Hematopoietic multipotent progenitor cell (in vitro differentiated cells): ENCODE data around the gene ATG9B. TPM values are rescaled to one million over a fixed set of nuclear protein-coding genes. Genes with fewer than 3 reads are reported as not detected.

ENCODE experiments used
- DNase-seq, 3 donors: peaks; one replicate each; pipeline ENCODE4 v3.0.0-alpha.2; 2011 to 2015; ENCODE audit warnings: low read depth in 2 of 3, low spot score in 2 of 3
- total RNA-seq: library from RNA; depleted of rRNA; stranded (reverse); fragments of >200 nt; gene quantifications from one replicate; pipeline ENCODE4 v1.2.3, GENCODE V29; 2012

Gene ATG9B
- total RNA-seq, 1 donor = 2.7 TPM

GRCh38 chr7:150971242-150972022 is 52.9 kb downstream of the ATG9B start:
- DNase-seq = no peak

- DNase-seq = no peak
Measured at GRCh38 chr7:150970424-150970823, 53.9 kb downstream of the ATG9B start.

- DNase-seq = no peak
Measured at GRCh38 chr7:150969475-150969874, 54.8 kb downstream of the ATG9B start.

- no peak for DNase-seq
Measured at GRCh38 chr7:150968734-150969372, 55.4 kb downstream of the ATG9B start.

- DNase-seq = no peak
Measured at GRCh38 chr7:150968056-150968733, 56.1 kb downstream of the ATG9B start.

GRCh38 chr7:150967349-150967748 is 56.9 kb downstream of the ATG9B start:
- DNase-seq = no peak

- DNase-seq = peak in 1 of 3 donors; percentile 28
Measured at GRCh38 chr7:150966002-150966401, 58.3 kb downstream of the ATG9B start.

- no peak for DNase-seq
Measured at GRCh38 chr7:150965273-150965830, 58.9 kb downstream of the ATG9B start.

Other genes starting within 250 kb of the ATG9B start
- gene TMEM176B, start 224.1 kb downstream of the ATG9B start, total RNA-seq = 5.4 TPM
- gene TMEM176A, start 223.7 kb downstream of the ATG9B start, total RNA-seq = 2.4 TPM
- gene AOC1, start 172.0 kb downstream of the ATG9B start, total RNA-seq = 1.1 TPM
- 53.9 TPM for gene KCNH2, start 46.2 kb downstream of the ATG9B start, total RNA-seq
- gene NOS3, start 33.5 kb downstream of the ATG9B start, total RNA-seq = 0.27 TPM
- gene ABCB8, start 4.0 kb upstream of the ATG9B start, total RNA-seq = 27.5 TPM
- gene ASIC3, start 24.0 kb upstream of the ATG9B start, total RNA-seq = 0.54 TPM
- 17.5 TPM for gene CDK5, start 33.4 kb upstream of the ATG9B start, total RNA-seq
- gene SLC4A2, start 35.1 kb upstream of the ATG9B start, total RNA-seq = 41.5 TPM
- gene FASTK, start 56.3 kb upstream of the ATG9B start, total RNA-seq = 64.4 TPM
- 25.6 TPM for gene TMUB1, start 59.0 kb upstream of the ATG9B start, total RNA-seq
- gene AGAP3, start 62.0 kb upstream of the ATG9B start, total RNA-seq = 95.9 TPM
- not detected for gene GBX1, start 143.2 kb upstream of the ATG9B start, total RNA-seq
- not detected for gene ASB10, start 162.8 kb upstream of the ATG9B start, total RNA-seq
- not detected for gene H2BK1, start 186.0 kb upstream of the ATG9B start, total RNA-seq
- 32.3 TPM for gene ABCF2, start 202.7 kb upstream of the ATG9B start, total RNA-seq
- gene CHPF2, start 208.0 kb upstream of the ATG9B start, total RNA-seq = 95.3 TPM
- 8.3 TPM for gene SMARCD3, start 224.2 kb upstream of the ATG9B start, total RNA-seq